ENCODE data around the gene MAZ. TPM values are rescaled to one million over a fixed set of nuclear protein-coding genes. Genes with fewer than 3 reads are reported as not detected.

MAZ gene
- total and polyA plus RNA-seq, 2 of the 13 experiments (the other 11 are each of a cell fraction or from before 2014, with no cell fraction given), result 203 to 277 TPM

GRCh38 chr16:29784901-29785500, 21.3 kb upstream of the MAZ start (continued):
- TF ChIP-seq THAP9 (CRISPR knock-in tag; IDR thresholded peaks at IDR 0.05; ENCODE audit: borderline replicate concordance), result no peak
- no peak for TF ChIP-seq ARNTL (CRISPR knock-in tag; IDR thresholded peaks at IDR 0.05)
- no peak for TF ChIP-seq ATF1 (CRISPR knock-in tag; IDR thresholded peaks at IDR 0.05)
- no peak for TF ChIP-seq RBAK (CRISPR knock-in tag; IDR thresholded peaks at IDR 0.05)
- no peak for TF ChIP-seq PTBP1 (IDR thresholded peaks at IDR 0.05; ENCODE audit: low read depth, low read length, poor library complexity, severe bottlenecking)
- peak; percentile 45; the same call in 1 of the 2 replicates for TF ChIP-seq NRL (CRISPR knock-in tag; IDR thresholded peaks at IDR 0.05; ENCODE audit: borderline replicate concordance)
- peak; percentile 60 for TF ChIP-seq PHF8 (CRISPR knock-in tag; IDR thresholded peaks at IDR 0.05)
- no peak for TF ChIP-seq TGIF2 (CRISPR knock-in tag; IDR thresholded peaks at IDR 0.05)
- no peak for TF ChIP-seq MAFK (conservative IDR thresholded peaks at IDR 0.05 in 1 of 2, IDR thresholded peaks at IDR 0.05 in 1 of 2; ENCODE audit: low read length in 2 of 2)
- peak; percentile 69 for TF ChIP-seq ZBTB14 (CRISPR knock-in tag; IDR thresholded peaks at IDR 0.05)
- no peak for TF ChIP-seq ZFP36L2 (CRISPR knock-in tag; IDR thresholded peaks at IDR 0.05)
- TF ChIP-seq IKZF5 (CRISPR knock-in tag; IDR thresholded peaks at IDR 0.05), result peak; percentile 37; the same call in 1 of the 2 replicates
- no peak for TF ChIP-seq ZNF253 (CRISPR knock-in tag; IDR thresholded peaks at IDR 0.05; ENCODE audit: borderline replicate concordance)
- peak; percentile 42; the same call in 1 of the 2 replicates for TF ChIP-seq ZBTB20 (CRISPR knock-in tag; IDR thresholded peaks at IDR 0.05; ENCODE audit: borderline replicate concordance, low read depth)
- no peak for TF ChIP-seq ISX (CRISPR knock-in tag; conservative IDR thresholded peaks at IDR 0.05)
- TF ChIP-seq ZNF704 (CRISPR knock-in tag; IDR thresholded peaks at IDR 0.05; ENCODE audit: borderline replicate concordance), result no peak
- TF ChIP-seq MATR3 (CRISPR knock-in tag; IDR thresholded peaks at IDR 0.05), result no peak
- no peak for TF ChIP-seq ARNT (IDR thresholded peaks at IDR 0.05)
- TF ChIP-seq U2AF1 (optimal IDR thresholded peaks at IDR 0.05; ENCODE audit: low read depth, low read length), result no peak
- TF ChIP-seq ERF (CRISPR knock-in tag; IDR thresholded peaks at IDR 0.05), result peak; percentile 86; the same call in 1 of the 2 replicates
- peak; percentile 56; the same call in 1 of the 2 replicates for TF ChIP-seq ZSCAN31 (CRISPR knock-in tag; IDR thresholded peaks at IDR 0.05; ENCODE audit: low read depth)
- no peak for TF ChIP-seq ZSCAN9 (CRISPR knock-in tag; IDR thresholded peaks at IDR 0.05; ENCODE audit: borderline replicate concordance)
- 0 out of 2 replicates have a peak, but pooled peaks have one; percentile 53 for TF ChIP-seq GPN1 (CRISPR knock-in tag; IDR thresholded peaks at IDR 0.05; ENCODE audit: borderline replicate concordance)

Data from HepG2 (cell line).